ENCODE measurements around the gene SLAMF6.

Gene SLAMF6

GRCh38 chr1:160467576-160467975, 55.5 kb downstream of the SLAMF6 start:
- DNase-seq (ENCODE audit: low read depth in 3 of 3), result no peak

DNA sequence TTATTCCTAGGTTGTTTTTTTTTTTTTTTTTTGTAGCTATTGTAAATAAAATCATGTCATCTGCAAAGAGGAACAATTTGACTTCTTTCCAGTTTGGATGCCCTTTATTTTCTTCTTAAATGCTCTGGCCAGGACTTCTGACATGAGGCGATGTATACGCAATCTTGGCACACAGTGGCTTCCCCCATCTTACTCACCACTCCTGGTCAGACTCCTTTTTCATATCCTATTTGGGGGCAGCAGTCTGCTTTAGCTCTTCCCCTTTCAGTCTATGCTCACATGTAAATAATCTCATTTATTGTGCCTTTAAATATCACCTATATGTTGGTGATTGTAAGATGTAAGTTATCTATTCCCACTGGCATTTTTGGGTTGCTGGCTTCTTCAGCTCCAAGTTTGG, 56.1 kb downstream of the SLAMF6 start:
- no peak for DNase-seq (ENCODE audit: low read depth in 3 of 3)

GRCh38 chr1:160465123-160465522, 57.9 kb downstream of the SLAMF6 start:
- DNase-seq (ENCODE audit: low read depth in 3 of 3), result no peak

GRCh38 chr1:160460683-160461287, 62.3 kb downstream of the SLAMF6 start:
- no peak for DNase-seq (ENCODE audit: low read depth in 3 of 3)

- no peak for DNase-seq (ENCODE audit: low read depth in 3 of 3)
Measured at GRCh38 chr1:160460214-160460642, 62.8 kb downstream of the SLAMF6 start.

DNA sequence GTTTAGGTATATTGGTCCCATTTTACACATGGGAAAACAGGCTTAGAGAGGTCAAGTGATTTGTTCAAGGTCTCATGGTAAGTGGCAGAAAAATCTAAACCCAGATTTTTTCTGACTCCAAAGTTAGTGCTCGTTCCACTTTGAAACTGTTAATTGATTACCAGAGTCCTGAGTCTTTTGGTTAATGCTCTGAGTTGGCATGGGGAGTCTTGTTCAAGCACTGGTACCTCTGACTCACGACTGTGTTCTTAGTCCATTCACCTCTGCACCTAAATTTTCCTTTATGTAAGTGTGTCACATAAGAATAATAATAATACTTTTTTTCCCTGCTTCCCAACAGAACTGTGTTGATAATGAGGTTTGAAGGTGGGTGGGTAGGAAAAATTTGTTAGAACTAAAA, 63.4 kb downstream of the SLAMF6 start:
- DNase-seq (ENCODE audit: low read depth in 3 of 3), result no peak

GRCh38 chr1:160459056-160459455, 64.0 kb downstream of the SLAMF6 start:
- DNase-seq (ENCODE audit: low read depth in 3 of 3), result no peak

- DNase-seq (ENCODE audit: low read depth in 3 of 3), result no peak
Measured at GRCh38 chr1:160455153-160455517, 67.9 kb downstream of the SLAMF6 start.

DNA sequence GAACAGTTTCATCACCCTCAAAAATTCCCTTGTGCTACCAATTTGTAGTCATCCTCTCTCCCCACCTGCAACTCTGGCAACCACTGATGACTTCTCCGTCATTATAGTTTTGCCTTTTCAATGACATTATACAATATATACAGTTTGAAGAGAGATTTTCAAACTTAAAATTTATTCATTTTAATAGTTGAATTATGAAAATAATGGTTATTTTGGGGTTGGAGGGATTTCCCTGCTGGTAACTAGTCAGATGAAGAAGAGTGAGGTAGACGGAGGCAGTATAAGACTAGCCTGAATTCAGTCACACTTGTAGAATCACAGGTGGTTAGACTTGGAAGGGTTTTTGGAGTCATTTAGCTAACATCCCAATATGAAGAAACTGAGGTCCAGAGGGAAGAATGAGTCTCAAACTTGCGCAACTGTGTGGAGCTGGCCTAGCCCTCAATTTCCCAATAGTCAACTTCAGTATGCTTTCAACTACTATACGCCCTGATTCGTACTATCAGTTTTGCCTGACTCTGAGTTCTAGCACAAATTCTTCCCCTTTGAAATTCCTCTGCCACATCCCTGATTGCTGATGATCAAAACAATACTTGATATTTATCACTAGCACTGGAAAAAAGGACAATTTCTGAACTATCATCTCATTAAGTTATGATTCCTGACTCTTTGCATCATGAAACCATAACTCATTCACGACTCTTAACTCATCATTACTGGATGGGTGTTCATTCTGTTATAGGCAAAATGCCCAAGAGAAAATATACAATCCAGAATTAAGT, 68.5 kb downstream of the SLAMF6 start:
- DNase-seq (ENCODE audit: low read depth in 3 of 3), result no peak

GRCh38 chr1:160453443-160453842, 69.6 kb downstream of the SLAMF6 start:
- no peak for DNase-seq (ENCODE audit: low read depth in 3 of 3)

DNA sequence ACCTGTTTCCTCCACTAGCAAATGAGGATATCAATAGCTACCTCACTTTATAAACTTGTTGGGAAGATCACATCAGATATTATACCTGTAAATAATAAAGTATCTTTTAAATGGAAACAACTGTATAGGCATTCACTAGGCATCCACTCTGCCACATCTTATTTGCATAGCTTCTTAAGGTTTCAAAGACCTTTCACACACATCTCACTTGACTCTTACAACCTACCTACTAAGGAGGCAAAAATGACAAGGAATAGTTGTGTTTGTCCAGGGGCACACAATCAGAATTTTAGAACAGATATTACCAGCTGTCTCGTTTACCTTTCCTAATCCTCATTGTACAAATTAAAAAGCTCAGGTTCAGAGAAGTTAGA, 71.2 kb downstream of the SLAMF6 start:
- DNase-seq (ENCODE audit: low read depth in 3 of 3), result no peak

- no peak for DNase-seq (ENCODE audit: low read depth in 3 of 3)
Measured at GRCh38 chr1:160451119-160451858, 71.8 kb downstream of the SLAMF6 start.

DNA sequence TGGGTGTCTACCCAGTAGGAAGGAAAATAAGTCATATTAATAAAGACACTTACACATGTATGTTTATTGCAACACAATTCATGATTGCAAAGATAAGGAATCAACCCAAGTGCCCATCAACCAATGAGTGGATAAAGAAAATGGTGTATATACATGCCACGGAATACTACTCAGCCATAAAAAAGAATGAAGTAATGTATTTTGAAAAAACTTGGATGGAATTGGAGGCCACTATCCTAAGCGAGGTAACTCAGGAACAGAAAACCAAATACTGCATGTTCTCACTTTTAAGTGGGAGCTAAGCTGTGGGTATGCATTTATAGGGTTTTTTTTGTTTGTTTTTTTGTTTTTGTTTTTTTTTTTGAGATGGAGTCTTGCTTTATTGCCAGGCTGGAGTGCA, 73.6 kb downstream of the SLAMF6 start:
- DNase-seq (ENCODE audit: low read depth in 3 of 3), result no peak

GRCh38 chr1:160446945-160447600, 76.0 kb downstream of the SLAMF6 start:
- no peak for DNase-seq (ENCODE audit: low read depth in 3 of 3)

DNA sequence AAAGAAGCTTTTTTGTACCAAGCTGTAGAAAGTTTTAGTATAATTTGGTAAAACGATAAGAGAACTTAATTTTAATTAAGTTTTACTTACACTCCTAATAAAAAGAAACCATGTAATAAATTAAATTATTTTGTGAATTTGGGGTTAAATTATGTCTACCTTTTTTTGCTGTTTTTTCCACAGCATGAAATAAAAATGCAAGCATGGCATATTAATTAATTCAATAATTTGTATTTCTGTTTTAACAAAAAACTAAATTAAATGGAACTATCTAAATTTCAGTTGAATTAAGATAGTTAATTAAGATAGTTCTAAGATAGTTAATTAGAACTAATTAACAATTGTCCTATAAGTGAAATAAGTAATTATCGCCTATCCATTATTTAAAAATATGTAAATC, 83.3 kb downstream of the SLAMF6 start:
- no peak for DNase-seq (ENCODE audit: low read depth in 3 of 3)

- no peak for DNase-seq (ENCODE audit: low read depth in 3 of 3)
Measured at GRCh38 chr1:160438935-160439334, 84.1 kb downstream of the SLAMF6 start.

- DNase-seq (ENCODE audit: low read depth in 3 of 3), result no peak
Measured at GRCh38 chr1:160438317-160438918, 84.6 kb downstream of the SLAMF6 start.

DNA sequence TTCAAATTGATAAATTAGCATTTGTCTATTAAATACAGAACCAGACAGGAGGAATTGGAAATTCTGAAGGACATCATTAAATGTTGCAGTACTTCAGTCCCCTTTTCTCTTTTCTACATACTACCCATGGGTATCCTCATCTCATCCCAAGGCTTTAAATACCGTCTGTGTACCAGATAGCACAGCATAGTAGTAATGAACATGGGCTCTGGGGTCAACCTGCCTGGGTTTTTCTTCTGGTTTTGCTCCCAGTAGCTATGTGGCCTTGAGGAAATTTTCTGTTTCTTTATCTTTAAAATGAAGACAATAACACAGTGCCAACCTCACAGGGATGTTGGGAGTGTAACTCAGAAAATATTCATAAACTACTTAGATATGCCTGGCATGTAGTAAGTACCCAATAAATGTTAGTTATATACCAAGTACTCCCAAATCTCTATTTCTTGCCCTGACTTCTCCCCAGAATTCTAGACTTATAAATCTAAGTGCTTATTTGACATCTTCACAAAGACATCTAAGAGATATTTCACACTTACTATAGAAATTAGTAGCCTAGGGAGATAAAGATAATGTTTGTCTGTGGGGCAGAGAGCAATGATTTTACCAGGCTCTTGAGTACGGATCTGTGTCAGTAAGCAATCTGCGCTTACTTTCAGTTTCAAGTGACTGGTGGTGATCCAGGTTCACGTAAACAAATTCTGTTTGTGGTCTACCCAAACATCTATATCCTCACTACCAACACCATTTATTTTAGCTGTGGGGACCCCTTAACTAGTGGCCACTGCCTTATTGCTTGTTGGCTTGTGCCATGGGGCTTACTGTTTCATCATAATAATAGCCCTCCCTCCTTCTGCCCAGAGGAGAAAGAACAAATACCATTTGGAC, 85.4 kb downstream of the SLAMF6 start:
- no peak for DNase-seq (ENCODE audit: low read depth in 3 of 3)

- no peak for DNase-seq (ENCODE audit: low read depth in 3 of 3)
Measured at GRCh38 chr1:160436966-160437365, 86.1 kb downstream of the SLAMF6 start.
